Endothelial cell of umbilical vein (primary cell): Measurements from ENCODE around the gene ALDH4A1. TPM values are rescaled to one million over a fixed set of nuclear protein-coding genes. Genes with fewer than 3 reads are reported as not detected.

Source experiments
- BruUV-seq: library from RNA; stranded (reverse); fragments of 400-500 nt; replicated peaks from 2 replicates; lab custom pipeline; 2021; lab: Mats Ljungman, UMichigan
- CTCF ChIA-PET: fragments of 300-600, 350-600 bp; sonication (Branson Sonifier 250); formaldehyde crosslinking; loops from one replicate; lab custom pipeline; 2021; ENCODE audit warnings: antibody characterized with exemption, inconsistent platforms; lab: Charles Lee
- POLR2A ChIA-PET: fragments of 300-600, 350-600 bp; sonication (Branson Sonifier 250); formaldehyde crosslinking; loops from one replicate; lab custom pipeline; 2021; ENCODE audit warnings: antibody characterized with exemption, inconsistent platforms; lab: Charles Lee
- DNase-seq: peaks from one replicate; pipeline ENCODE4 v3.0.0-alpha.2; 2011; ENCODE audit warnings: low read depth, low spot score
- FAIRE-seq: peaks from 2 replicates; lab custom pipeline; 2011; peaks lifted over from hg19 to GRCh38; lab: Jason Lieb, UNC
- H2AFZ ChIP-seq: 2 replicates; pipeline ENCODE4 v1.6.0; 2012; ENCODE audit warnings: low read depth, low read length, control low read depth, inconsistent platforms
- H3K27ac ChIP-seq: 2 replicates; pipeline ENCODE4 v1.5.1; 2011; ENCODE audit warnings: low read depth, mild to moderate bottlenecking, control low read depth, low read length, moderate library complexity; ENCODE audit not compliant: insufficient read depth
- H3K27me3 ChIP-seq, 2 experiments: 2 replicates each; pipeline versions ENCODE4 v1.6.0 to v1.6.1; 2011; ENCODE audit warnings: low read length in 2 of 2, mixed read lengths in 1 of 2; ENCODE audit not compliant: control insufficient read depth in 2 of 2, insufficient read depth in 2 of 2
- H3K36me3 ChIP-seq, 2 experiments: 2 replicates in 1 of 2; 3 replicates in 1 of 2; pipeline ENCODE4 v1.5.1; 2011; ENCODE audit warnings: low read length in 2 of 2, mild to moderate bottlenecking in 1 of 2, moderate library complexity in 1 of 2; ENCODE audit not compliant: control insufficient read depth in 2 of 2, insufficient read depth in 2 of 2; ENCODE audit errors: extremely low read depth in 1 of 2
- H3K4me1 ChIP-seq: 3 replicates; pipeline ENCODE4 v1.5.1; 2011; ENCODE audit warnings: mild to moderate bottlenecking, low read length; ENCODE audit not compliant: control insufficient read depth, insufficient read depth; ENCODE audit errors: extremely low read depth
- H3K4me2 ChIP-seq: 2 replicates; pipeline ENCODE4 v1.6.1; 2011; ENCODE audit warnings: low read length, control low read depth, mixed read lengths; ENCODE audit not compliant: insufficient read depth
- H3K4me3 ChIP-seq, 3 experiments: fragments of 200-600 bp in 1 of 3; sonication (generic), shearing (Covaris generic) in 1 of 3; replicated peaks in 1 of 3; 2 replicates each; pipeline ENCODE4 v1.5.1; 2011 to 2016; ENCODE audit warnings: control low read depth in 3 of 3, low read length in 3 of 3, mild to moderate bottlenecking in 2 of 3, inconsistent platforms in 1 of 3, low read depth in 1 of 3, moderate library complexity in 1 of 3; ENCODE audit not compliant: insufficient read depth in 1 of 3
- H3K79me2 ChIP-seq: 2 replicates; pipeline ENCODE4 v1.6.0; 2012; ENCODE audit warnings: low read length, inconsistent platforms; ENCODE audit not compliant: control insufficient read depth, insufficient read depth
- H3K9ac ChIP-seq: replicated peaks from 2 replicates; pipeline ENCODE3; 2011; ENCODE audit warnings: low read length, control low read depth; ENCODE audit not compliant: insufficient read depth; ENCODE audit errors: extremely low read depth
- H3K9me1 ChIP-seq: replicated peaks from 3 replicates; pipeline ENCODE4 v1.6.0; 2011; ENCODE audit warnings: mild to moderate bottlenecking, low read length; ENCODE audit not compliant: control insufficient read depth, insufficient read depth; ENCODE audit errors: extremely low read depth
- H3K9me3 ChIP-seq: replicated peaks from 2 replicates; pipeline ENCODE4 v1.5.1; 2012; ENCODE audit warnings: low read length, inconsistent platforms; ENCODE audit not compliant: control insufficient read depth, insufficient read depth
- H4K20me1 ChIP-seq: replicated peaks from 2 replicates; pipeline ENCODE3; 2011; ENCODE audit warnings: mild to moderate bottlenecking, low read length; ENCODE audit not compliant: control insufficient read depth, insufficient read depth; ENCODE audit errors: extremely low read depth
- EZH2 ChIP-seq: IDR thresholded peaks from 2 replicates; pipeline ENCODE4 v1.6.1; 2012; ENCODE audit warnings: borderline replicate concordance, low read depth, mild to moderate bottlenecking, moderate library complexity, low read length, inconsistent platforms; ENCODE audit not compliant: severe bottlenecking
- FOS ChIP-seq: IDR thresholded peaks from 2 replicates; pipeline ENCODE4 v1.6.1; 2011; ENCODE audit warnings: mild to moderate bottlenecking, low read length, moderate library complexity, borderline replicate concordance; ENCODE audit not compliant: insufficient read depth
- GATA2 ChIP-seq: IDR thresholded peaks from 2 replicates; pipeline ENCODE4 v1.7.0; 2011; ENCODE audit warnings: low read depth, mild to moderate bottlenecking, moderate library complexity, mixed read lengths, low read length; ENCODE audit not compliant: insufficient read length, insufficient read depth
- JUN ChIP-seq: IDR thresholded peaks from 2 replicates; pipeline ENCODE4 v1.6.1; 2011; ENCODE audit warnings: borderline replicate concordance, low read depth; ENCODE audit not compliant: insufficient read length, insufficient read depth
- MYC ChIP-seq: IDR thresholded peaks from one replicate; pipeline ENCODE4 v1.6.1; 2011; ENCODE audit warnings: mild to moderate bottlenecking, low read depth, low read length
- POLR2A ChIP-seq: IDR thresholded peaks from 2 replicates; pipeline ENCODE4 v1.6.1; 2012; ENCODE audit warnings: low read depth, mild to moderate bottlenecking, control low read depth, low read length
- POLR2AphosphoS5 ChIP-seq: IDR thresholded peaks from 2 replicates; pipeline ENCODE4 v1.6.1; 2012; ENCODE audit warnings: low read depth, mild to moderate bottlenecking, control low read depth, low read length, moderate library complexity; ENCODE audit not compliant: insufficient read depth
- dilution Hi-C: fragments of 300-500 bp; cut with MboI; formaldehyde crosslinking; loops from one replicate; pipeline ENCODE4 v1.15.0; 2019; ENCODE audit warnings: low sequenced_read_pairs; ENCODE audit not compliant: extremely low pct_ligation_motif_present
- intact Hi-C: fragments of 100-400 bp; cut with micrococcal nuclease; formaldehyde crosslinking; loops from one replicate; pipeline ENCODE4 v1.10.0; 2022
- polyA plus RNA-seq, 4 experiments: library from polyadenylated mRNA; depleted of rRNA in 3 of 4; stranded (reverse) in 3 of 4; unstranded in 1 of 4; fragments of >200 nt; gene quantifications; 2 replicates each; pipeline versions ENCODE4 v1.2.1 to v1.2.3, GENCODE V29; 2011 to 2012; ENCODE audit warnings: missing spikeins in 1 of 4
- total RNA-seq: library from RNA; stranded (reverse); gene quantifications from 2 replicates; pipeline ENCODE4 v1.2.3, GENCODE V29; 2021
- TF ChIP-seq, protein P1 (sequence below), 2 donors: IDR thresholded peaks; 1 replicate in 1 of 2; 2 replicates in 1 of 2; pipeline ENCODE4 v1.5.1; 2011; ENCODE audit warnings: low read length in 2 of 2, mild to moderate bottlenecking in 2 of 2, moderate library complexity in 2 of 2, control low read depth in 1 of 2, inconsistent platforms in 1 of 2, low read depth in 1 of 2; ENCODE audit not compliant: insufficient read depth in 1 of 2; ENCODE audit errors: extremely low read depth in 1 of 2
- TF ChIP-seq, protein P2 (sequence below): IDR thresholded peaks from 2 replicates; pipeline ENCODE4 v1.6.1; 2011; ENCODE audit not compliant: insufficient read depth, insufficient read length

The ALDH4A1 gene
- total and polyA plus RNA-seq, 2 donors (not counting 3 experiments of a cell fraction or from before 2014, with no cell fraction given): 17.4 to 18.5 TPM

DNA sequence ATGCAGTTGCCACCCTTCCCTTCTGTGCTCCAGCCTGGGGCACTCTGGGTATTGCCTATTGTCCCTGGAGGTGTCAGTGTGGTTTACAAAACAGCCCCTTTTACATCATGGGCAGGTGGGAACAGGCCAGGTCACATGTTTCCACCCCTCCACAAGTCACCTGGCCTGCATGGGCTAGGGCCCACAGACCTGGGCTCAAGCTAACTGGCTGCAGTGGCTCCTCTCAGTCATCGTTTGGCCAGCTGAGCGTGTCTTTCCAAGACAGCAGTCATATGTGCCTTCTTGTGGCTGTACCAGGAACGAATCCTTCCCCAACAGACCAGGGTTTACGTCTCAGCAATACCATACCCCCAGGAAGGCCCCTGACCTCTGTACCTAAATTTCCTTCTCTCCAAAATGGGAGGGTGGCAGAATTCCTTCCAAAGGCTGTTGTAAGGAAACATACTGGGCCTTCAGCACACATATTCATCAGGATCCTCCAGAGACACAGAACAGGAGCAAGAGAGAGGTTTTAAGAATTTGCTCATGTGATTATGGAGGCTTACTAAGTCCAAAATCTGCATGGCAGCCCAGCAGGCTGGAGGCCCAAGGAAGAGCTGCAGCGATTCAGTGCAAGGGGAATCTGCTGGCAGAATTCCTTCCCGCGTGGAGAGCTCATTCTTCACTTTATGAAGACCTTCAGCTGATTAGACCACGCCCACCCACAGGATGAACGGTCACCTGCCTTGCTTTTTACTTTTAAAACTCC lies 32.3 kb downstream of the ALDH4A1 start:
- intact Hi-C loops: loop anchor here (10.0 kb wide), 1 partner anchor 1205 kb away; no protein-coding TSS in a partner anchor
- Histone ChIP-seq H3K9ac (no peak overlapping the region), H2AFZ (no peak overlapping the region), H3K36me3 (no peaks in the 10 kb centered on the region), H3K9me1 (no peaks in the 10 kb centered on the region), H3K27ac (no peak overlapping the region), H3K4me2 (no peak overlapping the region), H3K27me3 (peaks cover 0 to 3% of the 10 kb centered on the region in 2 experiments), H3K79me2 (no peaks in the 10 kb centered on the region), H3K4me1 (no peaks in the 10 kb centered on the region), H3K4me3 (no peak overlapping the region), H3K9me3 (no peaks in the 10 kb centered on the region), H4K20me1 (no peaks in the 10 kb centered on the region)
- ChIA-PET CTCF (interaction anchor here (1.7 kb wide), 1 partner anchor 14 kb away, joined by 4 read pairs; no protein-coding TSS in a partner anchor), POLR2A (no interaction called here)
- no peak for DNase-seq
- no TSS peak for BruUV-seq
- FAIRE-seq: no peak
- no peak for TF ChIP-seq POLR2A
- no peak for TF ChIP-seq POLR2AphosphoS5
- TF ChIP-seq FOS: no peak
- TF ChIP-seq, protein P1, sequence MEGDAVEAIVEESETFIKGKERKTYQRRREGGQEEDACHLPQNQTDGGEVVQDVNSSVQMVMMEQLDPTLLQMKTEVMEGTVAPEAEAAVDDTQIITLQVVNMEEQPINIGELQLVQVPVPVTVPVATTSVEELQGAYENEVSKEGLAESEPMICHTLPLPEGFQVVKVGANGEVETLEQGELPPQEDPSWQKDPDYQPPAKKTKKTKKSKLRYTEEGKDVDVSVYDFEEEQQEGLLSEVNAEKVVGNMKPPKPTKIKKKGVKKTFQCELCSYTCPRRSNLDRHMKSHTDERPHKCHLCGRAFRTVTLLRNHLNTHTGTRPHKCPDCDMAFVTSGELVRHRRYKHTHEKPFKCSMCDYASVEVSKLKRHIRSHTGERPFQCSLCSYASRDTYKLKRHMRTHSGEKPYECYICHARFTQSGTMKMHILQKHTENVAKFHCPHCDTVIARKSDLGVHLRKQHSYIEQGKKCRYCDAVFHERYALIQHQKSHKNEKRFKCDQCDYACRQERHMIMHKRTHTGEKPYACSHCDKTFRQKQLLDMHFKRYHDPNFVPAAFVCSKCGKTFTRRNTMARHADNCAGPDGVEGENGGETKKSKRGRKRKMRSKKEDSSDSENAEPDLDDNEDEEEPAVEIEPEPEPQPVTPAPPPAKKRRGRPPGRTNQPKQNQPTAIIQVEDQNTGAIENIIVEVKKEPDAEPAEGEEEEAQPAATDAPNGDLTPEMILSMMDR (IDR thresholded peaks at IDR 0.05; ENCODE audit: extremely low read depth in 1 of 2, insufficient read depth in 1 of 2, low read depth in 1 of 2, low read length in 2 of 2): no peak
- no peak for TF ChIP-seq JUN
- TF ChIP-seq, protein P2, sequence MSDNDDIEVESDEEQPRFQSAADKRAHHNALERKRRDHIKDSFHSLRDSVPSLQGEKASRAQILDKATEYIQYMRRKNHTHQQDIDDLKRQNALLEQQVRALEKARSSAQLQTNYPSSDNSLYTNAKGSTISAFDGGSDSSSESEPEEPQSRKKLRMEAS: no peak
- no peak for TF ChIP-seq EZH2
- TF ChIP-seq GATA2: no peak
- no peak for TF ChIP-seq MYC
- dilution Hi-C loops: no loop called here
